ENCODE data around the gene LPAR2. TPM values are rescaled to one million over a fixed set of nuclear protein-coding genes. Genes with fewer than 3 reads are reported as not detected.

Gene LPAR2
- polyA plus RNA-seq, 1 donor (not counting 4 experiments of a cell fraction or from before 2014, with no cell fraction given) = 7.3 TPM

- TF ChIP-seq CTCF (optimal IDR thresholded peaks at IDR 0.05 in 1 of 3, IDR thresholded peaks at IDR 0.05 in 1 of 3, conservative IDR thresholded peaks at IDR 0.05 in 1 of 3; ENCODE audit: extremely low read depth in 1 of 3, insufficient read depth in 2 of 3, low read length in 3 of 3) (no peak), EZH2 (IDR thresholded peaks at IDR 0.05; ENCODE audit: low read length) (no peak)
- H3K4me2 ChIP-seq (ENCODE audit: control insufficient read depth, extremely low read depth, insufficient read depth, low read depth, low read length) = no peak overlapping the region
Measured at GRCh38 chr19:19587771-19588170, 40.2 kb downstream of the LPAR2 start.

GRCh38 chr19:19584356-19584755 is 43.7 kb downstream of the LPAR2 start:
- Histone ChIP-seq H3K9ac (ENCODE audit: control insufficient read depth, extremely low read depth, insufficient read depth, low read length) (no peak overlapping the region), H3K36me3 (ENCODE audit: control insufficient read depth in 2 of 2, extremely low read depth in 1 of 2, insufficient read depth in 2 of 2, low read length in 2 of 2) (no peaks in the 10 kb centered on the region), H3K9me1 (ENCODE audit: control insufficient read depth, extremely low read depth, insufficient read depth, low read length) (no peaks in the 10 kb centered on the region), H3K79me2 (ENCODE audit: control insufficient read depth, insufficient read depth, low read length) (no peaks in the 10 kb centered on the region), H4K20me1 (ENCODE audit: control insufficient read depth, extremely low read depth, insufficient read depth, low read length) (no peaks in the 10 kb centered on the region), H3K27me3 (ENCODE audit: control insufficient read depth, extremely low read depth, insufficient read depth, low read length) (no peaks in the 10 kb centered on the region), H2AFZ (ENCODE audit: control insufficient read depth, low read length) (no peak overlapping the region), H3K9me3 (ENCODE audit: control insufficient read depth, low read depth, low read length) (no peaks in the 10 kb centered on the region), H3K4me3 (ENCODE audit: control insufficient read depth in 2 of 3, extremely low read depth in 1 of 3, insufficient read depth in 2 of 3, low read depth in 1 of 3, low read length in 3 of 3) (no peak overlapping the region), H3K4me1 (ENCODE audit: control insufficient read depth, extremely low read depth, insufficient read depth, low read length) (no peaks in the 10 kb centered on the region), H3K27ac (ENCODE audit: control insufficient read depth, insufficient read depth, low read length) (no peak overlapping the region), H3K4me2 (ENCODE audit: control insufficient read depth, extremely low read depth, insufficient read depth, low read depth, low read length) (no peak overlapping the region)
- FAIRE-seq (no peak), DNase-seq (ENCODE audit: low read depth, low spot score) (no peak)
- TF ChIP-seq CTCF (optimal IDR thresholded peaks at IDR 0.05 in 1 of 3, IDR thresholded peaks at IDR 0.05 in 1 of 3, conservative IDR thresholded peaks at IDR 0.05 in 1 of 3; ENCODE audit: extremely low read depth in 1 of 3, insufficient read depth in 2 of 3, low read length in 3 of 3) (no peak), EZH2 (IDR thresholded peaks at IDR 0.05; ENCODE audit: low read length) (no peak)
- dilution Hi-C loops (cut with MboI; ENCODE audit: extremely low pct_ligation_motif_present, low sequenced_read_pairs) = no loop called here

More at GRCh38 chr19:19587771-19588170, 40.2 kb downstream of the LPAR2 start:
- no peak overlapping the region for H2AFZ ChIP-seq (ENCODE audit: control insufficient read depth, low read length)
- dilution Hi-C loops (cut with MboI; ENCODE audit: extremely low pct_ligation_motif_present, low sequenced_read_pairs) = no loop called here
- H3K4me3 ChIP-seq (ENCODE audit: control insufficient read depth in 2 of 3, extremely low read depth in 1 of 3, insufficient read depth in 2 of 3, low read depth in 1 of 3, low read length in 3 of 3) = no peak overlapping the region
- no peaks in the 10 kb centered on the region for H3K27me3 ChIP-seq (ENCODE audit: control insufficient read depth, extremely low read depth, insufficient read depth, low read length)
- H3K4me1 ChIP-seq (ENCODE audit: control insufficient read depth, extremely low read depth, insufficient read depth, low read length) = peaks cover 15% of the 10 kb centered on the region
- no peaks in the 10 kb centered on the region for H3K9me1 ChIP-seq (ENCODE audit: control insufficient read depth, extremely low read depth, insufficient read depth, low read length)
- FAIRE-seq (no peak), DNase-seq (ENCODE audit: low read depth, low spot score) (no peak)
- H3K9me3 ChIP-seq (ENCODE audit: control insufficient read depth, low read depth, low read length) = no peaks in the 10 kb centered on the region
- no peak overlapping the region for H3K9ac ChIP-seq (ENCODE audit: control insufficient read depth, extremely low read depth, insufficient read depth, low read length)
- H3K27ac ChIP-seq (ENCODE audit: control insufficient read depth, insufficient read depth, low read length) = no peak overlapping the region
- no peaks in the 10 kb centered on the region for H3K79me2 ChIP-seq (ENCODE audit: control insufficient read depth, insufficient read depth, low read length)
- no peaks in the 10 kb centered on the region for H4K20me1 ChIP-seq (ENCODE audit: control insufficient read depth, extremely low read depth, insufficient read depth, low read length)
- no peaks in the 10 kb centered on the region for H3K36me3 ChIP-seq (ENCODE audit: control insufficient read depth in 2 of 2, extremely low read depth in 1 of 2, insufficient read depth in 2 of 2, low read length in 2 of 2)

Measured in keratinocyte (primary cell).